Measurements from ENCODE around the gene NPY2R. TPM values are rescaled to one million over a fixed set of nuclear protein-coding genes. Genes with fewer than 3 reads are reported as not detected.

The NPY2R gene
- total RNA-seq, 2 experiments from 2014 or later = not detected

DNA sequence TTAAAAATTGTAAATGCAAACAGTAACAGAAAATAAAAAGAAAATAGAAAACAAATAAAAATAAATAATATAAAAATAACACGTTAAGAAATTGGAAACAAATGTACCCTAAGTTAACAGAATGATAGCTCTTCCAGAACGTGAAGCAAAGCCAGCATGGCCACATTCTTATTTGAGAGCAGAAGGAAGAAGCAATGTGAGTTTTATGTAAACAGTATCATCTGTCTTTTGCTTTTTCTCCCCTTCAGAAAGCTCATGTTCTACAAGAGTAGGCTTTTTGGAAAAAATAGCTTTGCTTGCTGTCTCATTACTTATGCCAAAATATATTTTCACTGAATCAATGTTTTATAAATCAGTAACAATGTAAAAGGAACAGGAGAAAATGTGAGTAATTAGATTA is 18.7 kb downstream of the NPY2R start:
- no peak overlapping the region for H3K27ac Mint-ChIP-seq
- H3K36me3 Mint-ChIP-seq (ENCODE audit: low read depth) = no peaks in the 10 kb centered on the region
- H3K4me3 Mint-ChIP-seq = no peak overlapping the region
- no peaks in the 10 kb centered on the region for H3K27me3 Mint-ChIP-seq
- no peaks in the 10 kb centered on the region for H3K4me1 Mint-ChIP-seq
- POLR2A ChIA-PET = no interaction called here
- no peak for DNase-seq
- no peaks in the 10 kb centered on the region for H3K9me3 Mint-ChIP-seq
- CTCF ChIA-PET = no interaction called here

GRCh38 chr4:155228713-155229112 is 20.3 kb downstream of the NPY2R start:
- Mint-ChIP-seq H3K27me3 (no peaks in the 10 kb centered on the region), H3K9me3 (no peaks in the 10 kb centered on the region), H3K36me3 (ENCODE audit: low read depth) (no peaks in the 10 kb centered on the region), H3K4me1 (no peaks in the 10 kb centered on the region), H3K4me3 (no peak overlapping the region), H3K27ac (no peak overlapping the region)
- no peak for DNase-seq
- ChIA-PET CTCF (no interaction called here), POLR2A (no interaction called here)

DNA sequence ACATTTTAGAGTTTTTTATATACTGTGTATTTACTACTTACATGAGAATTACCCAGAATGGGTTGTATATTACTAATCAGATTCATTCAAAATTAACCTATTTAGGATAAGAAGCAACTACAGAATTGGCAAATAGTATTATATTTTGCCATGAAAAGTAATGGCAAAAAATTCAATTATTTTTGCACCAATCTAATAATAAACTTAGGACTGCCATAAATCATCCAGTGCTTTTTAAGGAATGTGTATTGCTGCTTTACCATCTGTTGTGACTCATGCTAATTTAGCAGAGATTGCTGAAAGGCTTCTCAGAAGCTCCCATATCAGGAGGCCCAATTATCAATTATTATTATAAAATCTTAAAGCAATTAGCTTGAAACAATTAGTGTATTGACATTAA is 24.0 kb downstream of the NPY2R start:
- no peak overlapping the region for H3K4me3 Mint-ChIP-seq
- CTCF ChIA-PET = no interaction called here
- H3K36me3 Mint-ChIP-seq (ENCODE audit: low read depth) = no peaks in the 10 kb centered on the region
- no peaks in the 10 kb centered on the region for H3K9me3 Mint-ChIP-seq
- H3K4me1 Mint-ChIP-seq = no peaks in the 10 kb centered on the region
- no peak for DNase-seq
- no peaks in the 10 kb centered on the region for H3K27me3 Mint-ChIP-seq
- no peak overlapping the region for H3K27ac Mint-ChIP-seq
- POLR2A ChIA-PET = no interaction called here

DNA sequence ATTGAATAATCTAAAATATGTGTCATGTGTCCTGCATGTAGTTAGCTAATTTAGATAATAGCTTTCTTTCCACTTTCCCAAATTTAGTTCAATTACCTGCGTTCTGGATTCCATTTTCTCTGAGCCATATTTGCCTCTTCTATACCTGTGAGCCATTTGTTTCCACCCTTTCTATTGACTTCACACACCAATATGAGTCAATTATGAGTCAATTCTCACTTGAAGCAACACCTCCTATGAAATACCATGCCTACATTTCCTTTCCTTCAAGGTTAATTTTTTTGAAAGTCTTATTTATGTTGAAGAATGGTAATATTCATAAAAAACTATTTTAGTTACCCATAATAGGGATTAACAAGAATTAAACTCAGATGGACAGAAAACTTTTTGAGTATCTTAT is 25.8 kb downstream of the NPY2R start:
- DNase-seq = no peak
- H3K4me3 Mint-ChIP-seq = no peak overlapping the region
- CTCF ChIA-PET = no interaction called here
- no peak overlapping the region for H3K27ac Mint-ChIP-seq
- no peaks in the 10 kb centered on the region for H3K36me3 Mint-ChIP-seq (ENCODE audit: low read depth)
- H3K27me3 Mint-ChIP-seq = no peaks in the 10 kb centered on the region
- no peaks in the 10 kb centered on the region for H3K4me1 Mint-ChIP-seq
- H3K9me3 Mint-ChIP-seq = no peaks in the 10 kb centered on the region
- POLR2A ChIA-PET = no interaction called here

- no peak overlapping the region for H3K27ac Mint-ChIP-seq
- H3K36me3 Mint-ChIP-seq (ENCODE audit: low read depth) = no peaks in the 10 kb centered on the region
- ChIA-PET CTCF (no interaction called here), POLR2A (no interaction called here)
- no peaks in the 10 kb centered on the region for H3K4me1 Mint-ChIP-seq
- no peak for DNase-seq
- no peak overlapping the region for H3K4me3 Mint-ChIP-seq
- no peaks in the 10 kb centered on the region for H3K9me3 Mint-ChIP-seq
- no peaks in the 10 kb centered on the region for H3K27me3 Mint-ChIP-seq
Observed at GRCh38 chr4:155237567-155237966, 29.1 kb downstream of the NPY2R start.

GRCh38 chr4:155241225-155241624 is 32.8 kb downstream of the NPY2R start:
- Mint-ChIP-seq H3K27me3 (no peaks in the 10 kb centered on the region), H3K27ac (no peak overlapping the region), H3K4me3 (no peak overlapping the region), H3K36me3 (ENCODE audit: low read depth) (no peaks in the 10 kb centered on the region), H3K9me3 (no peaks in the 10 kb centered on the region), H3K4me1 (no peaks in the 10 kb centered on the region)
- ChIA-PET POLR2A (no interaction called here), CTCF (no interaction called here)
- DNase-seq = no peak

- H3K27me3 Mint-ChIP-seq = no peaks in the 10 kb centered on the region
- CTCF ChIA-PET = no interaction called here
Observed at GRCh38 chr4:155241664-155242063, 33.2 kb downstream of the NPY2R start.

GRCh38 chr4:155245105-155245504 is 36.7 kb downstream of the NPY2R start:
- DNase-seq = no peak
- H3K4me1 Mint-ChIP-seq = no peaks in the 10 kb centered on the region
- H3K36me3 Mint-ChIP-seq (ENCODE audit: low read depth) = no peaks in the 10 kb centered on the region
- H3K27ac Mint-ChIP-seq = no peak overlapping the region
- CTCF ChIA-PET = no interaction called here
- H3K4me3 Mint-ChIP-seq = no peak overlapping the region
- no peaks in the 10 kb centered on the region for H3K9me3 Mint-ChIP-seq
- POLR2A ChIA-PET = no interaction called here
- no peaks in the 10 kb centered on the region for H3K27me3 Mint-ChIP-seq

More at GRCh38 chr4:155241664-155242063, 33.2 kb downstream of the NPY2R start:
- POLR2A ChIA-PET = no interaction called here
- DNase-seq = no peak
- Mint-ChIP-seq H3K4me3 (no peak overlapping the region), H3K36me3 (ENCODE audit: low read depth) (no peaks in the 10 kb centered on the region), H3K9me3 (no peaks in the 10 kb centered on the region), H3K27ac (no peak overlapping the region), H3K4me1 (no peaks in the 10 kb centered on the region)

DNA sequence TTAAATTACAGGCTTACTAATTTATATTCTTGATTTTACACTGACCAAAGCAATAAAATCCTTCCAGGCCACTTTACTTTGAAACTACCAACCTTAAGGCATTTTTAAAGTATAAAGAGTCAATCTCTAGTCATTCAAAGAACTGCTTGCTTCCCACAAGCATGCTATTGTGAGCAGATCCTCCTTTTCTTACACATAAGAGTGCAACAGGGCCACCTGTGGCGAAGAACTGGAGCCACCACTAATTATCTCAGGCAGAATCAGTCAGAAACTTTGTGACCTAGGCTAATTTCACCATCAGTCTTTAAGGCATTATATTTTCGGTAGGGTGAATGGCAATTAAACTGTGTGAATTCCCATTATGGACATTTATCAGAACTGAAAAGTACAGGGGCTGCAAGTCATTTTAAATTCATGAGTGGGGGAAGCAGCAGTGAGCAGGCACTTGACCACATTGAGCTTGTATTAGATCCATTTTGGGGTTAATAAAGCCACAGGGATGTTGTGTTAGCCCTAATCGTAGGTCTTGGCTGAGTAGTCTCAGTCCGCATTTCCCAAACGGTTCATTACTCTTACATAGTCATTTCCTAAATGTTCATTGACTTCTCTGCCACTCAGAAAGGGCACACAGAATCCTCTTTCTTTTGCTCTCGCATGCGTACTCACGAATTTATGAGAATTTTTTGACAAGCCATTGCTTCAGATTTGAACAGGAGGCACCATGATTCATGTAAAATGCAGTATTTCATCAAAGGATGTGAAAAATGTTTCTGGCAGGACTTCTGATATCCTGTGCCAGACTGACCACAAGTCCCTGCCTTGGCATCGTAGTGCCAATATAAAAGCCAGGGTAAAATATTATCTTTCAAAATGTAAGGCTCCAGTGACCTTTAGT is 39.8 kb downstream of the NPY2R start:
- H3K9me3 Mint-ChIP-seq = no peaks in the 10 kb centered on the region
- H3K27me3 Mint-ChIP-seq = no peaks in the 10 kb centered on the region
- H3K4me1 Mint-ChIP-seq = no peaks in the 10 kb centered on the region
- no peak overlapping the region for H3K27ac Mint-ChIP-seq
- POLR2A ChIA-PET = no interaction called here
- no peak overlapping the region for H3K4me3 Mint-ChIP-seq
- CTCF ChIA-PET = no interaction called here
- H3K36me3 Mint-ChIP-seq (ENCODE audit: low read depth) = no peaks in the 10 kb centered on the region
- DNase-seq = no peak

GRCh38 chr4:155249016-155249566 is 40.7 kb downstream of the NPY2R start:
- H3K9me3 Mint-ChIP-seq = no peaks in the 10 kb centered on the region
- no peaks in the 10 kb centered on the region for H3K4me1 Mint-ChIP-seq
- DNase-seq = no peak
- ChIA-PET POLR2A (no interaction called here), CTCF (no interaction called here)
- H3K27me3 Mint-ChIP-seq = no peaks in the 10 kb centered on the region
- H3K4me3 Mint-ChIP-seq = no peak overlapping the region
- no peak overlapping the region for H3K27ac Mint-ChIP-seq
- H3K36me3 Mint-ChIP-seq (ENCODE audit: low read depth) = no peaks in the 10 kb centered on the region

GRCh38 chr4:155252327-155252726 is 43.9 kb downstream of the NPY2R start:
- Mint-ChIP-seq H3K27me3 (no peaks in the 10 kb centered on the region), H3K27ac (no peak overlapping the region), H3K4me1 (no peaks in the 10 kb centered on the region), H3K4me3 (no peak overlapping the region), H3K9me3 (no peaks in the 10 kb centered on the region), H3K36me3 (ENCODE audit: low read depth) (no peaks in the 10 kb centered on the region)
- ChIA-PET POLR2A (no interaction called here), CTCF (no interaction called here)
- no peak for DNase-seq

DNA sequence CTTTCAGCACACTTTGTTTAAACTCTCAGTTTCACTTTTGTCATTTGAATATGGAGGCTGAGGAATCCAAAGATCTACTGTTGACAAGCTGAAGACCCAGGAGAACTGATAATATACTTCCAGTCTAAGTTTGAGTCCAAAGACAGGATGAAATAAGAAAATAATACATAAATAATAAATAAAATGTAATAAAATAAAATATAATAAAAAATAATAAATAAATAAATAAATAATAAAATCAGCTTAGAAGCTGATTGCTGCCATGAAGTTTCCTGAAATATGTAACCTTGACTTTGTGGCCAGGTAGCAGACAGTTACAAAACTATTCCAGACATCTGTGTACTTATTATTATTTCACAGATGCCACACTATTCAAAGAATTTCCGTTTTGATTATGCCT is 55.0 kb downstream of the NPY2R start:
- H3K4me3 Mint-ChIP-seq = no peak overlapping the region
- no peaks in the 10 kb centered on the region for H3K4me1 Mint-ChIP-seq
- H3K27me3 Mint-ChIP-seq = no peaks in the 10 kb centered on the region
- no peaks in the 10 kb centered on the region for H3K36me3 Mint-ChIP-seq (ENCODE audit: low read depth)
- DNase-seq = no peak
- ChIA-PET POLR2A (no interaction called here), CTCF (no interaction called here)
- no peak overlapping the region for H3K27ac Mint-ChIP-seq
- no peaks in the 10 kb centered on the region for H3K9me3 Mint-ChIP-seq

- no peaks in the 10 kb centered on the region for H3K36me3 Mint-ChIP-seq (ENCODE audit: low read depth)
- CTCF ChIA-PET = no interaction called here
- H3K27me3 Mint-ChIP-seq = no peaks in the 10 kb centered on the region
Observed at GRCh38 chr4:155265113-155265512, 56.7 kb downstream of the NPY2R start.

More at GRCh38 chr4:155265113-155265512, 56.7 kb downstream of the NPY2R start:
- no peaks in the 10 kb centered on the region for H3K4me1 Mint-ChIP-seq
- H3K9me3 Mint-ChIP-seq = no peaks in the 10 kb centered on the region
- no peak overlapping the region for H3K4me3 Mint-ChIP-seq
- H3K27ac Mint-ChIP-seq = no peak overlapping the region
- DNase-seq = no peak
- POLR2A ChIA-PET = no interaction called here
